GM19468 (cell line): ENCODE results near the gene ITPR1.
"Not testable (repeated sequence)": the region's sequence is repeated elsewhere in the genome, so short reads cannot be mapped to it uniquely, and the experiment has no call there.

Experiments
- ATAC-seq: cut with Tn5 transposase; IDR thresholded peaks from one replicate; pipeline ENCODE4 v1.9.1; 2021; ENCODE audit warnings: mild to moderate bottlenecking, moderate library complexity, moderate number of reproducible peaks; ENCODE audit not compliant: unreplicated experiment; ENCODE audit errors: extremely low read depth

ITPR1 gene

DNA sequence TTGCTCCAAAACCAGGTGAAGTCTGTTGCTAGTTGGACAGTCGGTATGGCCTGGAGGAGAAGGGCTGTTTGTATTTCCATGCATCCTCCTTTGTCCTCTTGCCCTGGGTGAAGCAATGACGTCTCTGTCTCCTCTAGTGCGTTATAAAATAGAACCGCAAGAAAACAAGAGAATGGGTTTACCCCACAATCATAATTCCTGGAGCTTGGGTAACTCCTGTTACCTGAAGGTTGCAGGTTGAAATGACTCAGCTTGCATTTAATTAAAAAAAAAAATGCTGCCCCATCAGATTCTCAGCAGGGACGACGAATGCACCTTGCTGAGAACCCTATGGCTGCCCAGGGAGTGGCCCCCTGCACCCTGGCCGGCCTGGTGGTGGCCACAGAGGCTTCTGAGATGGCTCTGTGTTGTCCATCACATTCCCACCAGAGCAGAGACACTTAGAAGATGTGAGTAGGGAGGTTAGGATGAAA, 257.9 kb downstream of the ITPR1 start:
- no peak for ATAC-seq

DNA sequence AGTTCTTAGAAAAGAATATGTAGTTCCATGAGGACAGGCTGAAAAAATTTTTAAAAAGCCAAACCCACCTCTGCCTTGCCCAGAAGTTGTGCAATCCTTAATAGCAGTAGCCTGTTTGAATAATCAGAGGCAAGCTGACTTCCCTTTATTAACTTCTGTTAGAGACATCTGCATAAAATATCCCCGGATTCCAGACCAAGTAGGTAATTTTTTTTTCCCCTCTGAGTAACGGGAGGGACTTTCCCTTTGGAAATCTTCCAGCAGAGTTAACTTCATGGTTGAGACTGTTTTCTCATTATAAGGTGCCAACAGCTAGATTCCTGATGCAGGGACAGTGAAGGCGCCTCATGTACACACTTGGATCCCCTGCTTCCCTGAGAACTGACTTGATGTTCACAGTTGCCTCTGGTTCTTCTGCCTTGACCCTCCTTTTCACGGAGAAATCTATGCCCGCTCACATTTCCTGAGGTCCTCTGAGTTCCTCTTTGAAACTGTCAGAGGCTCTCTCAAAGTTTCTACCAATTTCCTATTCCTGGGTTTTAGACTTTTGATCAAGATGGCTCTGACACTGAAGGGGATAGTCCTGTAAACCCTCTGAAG, 258.5 kb downstream of the ITPR1 start:
- no peak for ATAC-seq

DNA sequence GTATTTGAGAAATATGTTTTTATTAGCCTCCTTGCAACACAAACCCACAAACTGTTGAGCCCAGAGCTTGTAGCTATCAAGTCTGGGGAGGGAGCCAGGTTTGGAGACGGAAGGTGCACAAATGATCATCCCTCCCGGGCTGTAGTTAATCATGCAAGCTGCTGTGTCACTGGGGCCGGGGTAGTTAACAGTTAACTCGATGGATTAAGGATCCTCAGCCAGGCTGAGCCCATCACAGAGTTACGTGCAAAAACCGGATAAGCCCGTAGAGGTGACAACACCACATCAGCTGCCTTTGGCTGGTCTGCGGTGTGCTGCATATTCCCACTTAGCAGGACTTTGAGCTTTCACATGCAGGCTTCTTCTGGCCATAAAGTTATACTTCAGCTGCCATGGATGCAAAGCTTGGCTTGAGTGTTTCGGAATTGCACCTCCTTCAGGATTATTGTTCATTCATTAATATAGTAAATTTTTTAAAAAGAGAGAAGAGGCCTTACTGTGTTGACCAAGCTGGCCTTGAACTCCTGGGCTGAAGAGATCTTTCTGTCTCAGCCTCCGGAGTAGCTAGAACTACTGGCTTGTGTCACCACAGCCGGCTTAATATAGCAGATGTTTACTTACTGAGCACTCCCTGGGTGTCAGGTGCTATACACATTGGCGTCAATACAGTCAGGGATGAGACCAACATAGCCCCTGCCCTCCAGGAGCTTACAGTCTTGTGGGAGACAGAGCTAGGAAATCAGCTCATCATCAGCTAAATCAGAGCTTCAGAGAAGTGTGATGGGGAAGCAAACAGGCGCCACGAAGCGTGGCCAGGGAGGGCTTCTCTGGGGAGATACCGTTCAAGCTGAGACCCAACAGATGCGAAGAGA, 259.3 kb downstream of the ITPR1 start:
- ATAC-seq = no peak

DNA sequence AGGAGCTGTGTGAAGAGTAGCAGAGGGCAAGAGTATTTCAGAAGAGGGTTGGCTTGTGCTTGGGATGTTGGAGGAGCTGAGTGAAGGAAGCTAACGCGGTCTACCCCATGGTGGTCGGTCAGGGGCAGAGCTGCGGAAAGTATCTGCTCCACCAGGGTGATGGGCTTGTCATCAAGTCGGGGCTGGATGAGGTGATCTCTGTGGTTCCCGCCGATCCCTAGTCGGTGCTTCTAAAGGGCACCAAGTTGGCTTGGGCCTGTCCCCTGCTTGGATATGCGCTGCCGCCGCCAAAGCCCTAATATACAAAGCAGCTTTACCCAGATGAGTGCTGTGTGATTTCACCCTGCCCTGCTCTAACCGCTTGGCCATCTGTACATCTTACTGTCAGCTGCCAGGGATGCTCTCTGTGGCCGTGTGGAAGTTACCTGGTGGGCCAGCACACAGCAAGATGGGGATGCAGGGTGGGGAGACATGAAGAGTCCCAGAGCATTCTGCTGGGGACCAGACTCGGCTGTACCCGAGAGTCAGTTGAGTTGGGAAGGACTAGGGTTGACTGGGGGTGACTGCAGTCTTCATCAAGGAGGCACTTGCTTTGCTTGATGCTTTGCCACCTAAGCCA, 260.0 kb downstream of the ITPR1 start:
- ATAC-seq = no peak

DNA sequence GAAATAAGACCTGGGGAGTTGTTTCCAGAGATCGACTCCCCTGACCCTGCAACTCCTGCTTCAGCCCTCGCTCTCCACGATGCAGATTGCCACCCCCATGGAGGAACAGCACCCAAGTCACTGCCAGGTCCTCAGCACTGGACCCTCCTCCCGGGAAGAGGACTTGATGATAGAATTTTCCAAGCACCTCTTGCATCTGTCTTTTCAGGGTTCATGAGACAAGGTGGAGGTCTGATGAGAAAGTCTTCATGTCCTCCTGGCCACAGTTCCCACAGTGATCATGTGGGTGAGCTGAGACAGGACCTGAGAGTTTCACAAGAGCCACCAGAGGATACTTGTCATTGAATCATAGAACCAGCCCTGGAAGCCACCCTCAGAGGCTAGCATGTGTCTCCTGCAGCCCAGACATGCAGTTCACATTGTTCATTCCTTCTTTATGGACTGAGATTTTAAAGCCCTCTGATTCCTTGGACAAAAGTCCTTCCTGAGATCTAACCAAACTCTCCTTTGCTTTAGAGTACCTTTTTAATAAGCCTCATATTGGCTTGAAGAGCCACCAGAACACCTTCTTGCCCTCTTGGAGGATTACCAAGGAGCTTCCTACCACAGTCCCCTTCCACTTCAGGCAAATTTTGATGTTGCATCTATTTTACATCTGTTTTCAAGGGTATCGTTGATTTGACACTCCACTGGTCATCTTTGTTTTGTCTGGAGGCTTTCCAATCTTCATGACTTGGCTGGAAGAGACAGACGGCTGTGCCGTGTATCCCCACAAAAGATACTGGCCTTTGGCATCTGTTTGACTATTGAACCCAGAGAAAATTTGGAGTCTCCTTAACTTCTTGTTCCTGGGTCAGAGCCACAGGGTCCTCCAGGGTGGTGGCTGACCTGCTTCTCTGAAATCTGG, 261.3 kb downstream of the ITPR1 start:
- ATAC-seq = peak; percentile 45

DNA sequence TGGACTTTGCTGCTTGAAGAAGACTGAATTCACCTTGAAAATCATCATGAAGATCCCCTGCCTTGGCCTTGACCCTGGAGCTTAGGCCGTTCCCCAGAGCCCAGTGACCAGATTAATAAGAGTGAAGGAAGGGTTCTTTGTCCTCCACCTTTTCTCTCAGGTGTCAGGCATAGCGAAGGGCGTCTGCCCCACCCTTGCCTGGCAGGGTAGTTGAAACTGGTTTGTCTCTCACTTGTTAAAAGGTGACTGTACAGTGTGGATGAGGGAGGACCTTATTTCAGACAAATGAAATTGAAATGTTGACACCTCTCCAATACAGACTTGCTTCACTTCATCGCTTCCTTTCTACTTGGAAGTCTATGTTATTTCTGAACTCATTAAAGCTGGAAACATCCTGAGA, 262.4 kb downstream of the ITPR1 start:
- ATAC-seq = no peak

DNA sequence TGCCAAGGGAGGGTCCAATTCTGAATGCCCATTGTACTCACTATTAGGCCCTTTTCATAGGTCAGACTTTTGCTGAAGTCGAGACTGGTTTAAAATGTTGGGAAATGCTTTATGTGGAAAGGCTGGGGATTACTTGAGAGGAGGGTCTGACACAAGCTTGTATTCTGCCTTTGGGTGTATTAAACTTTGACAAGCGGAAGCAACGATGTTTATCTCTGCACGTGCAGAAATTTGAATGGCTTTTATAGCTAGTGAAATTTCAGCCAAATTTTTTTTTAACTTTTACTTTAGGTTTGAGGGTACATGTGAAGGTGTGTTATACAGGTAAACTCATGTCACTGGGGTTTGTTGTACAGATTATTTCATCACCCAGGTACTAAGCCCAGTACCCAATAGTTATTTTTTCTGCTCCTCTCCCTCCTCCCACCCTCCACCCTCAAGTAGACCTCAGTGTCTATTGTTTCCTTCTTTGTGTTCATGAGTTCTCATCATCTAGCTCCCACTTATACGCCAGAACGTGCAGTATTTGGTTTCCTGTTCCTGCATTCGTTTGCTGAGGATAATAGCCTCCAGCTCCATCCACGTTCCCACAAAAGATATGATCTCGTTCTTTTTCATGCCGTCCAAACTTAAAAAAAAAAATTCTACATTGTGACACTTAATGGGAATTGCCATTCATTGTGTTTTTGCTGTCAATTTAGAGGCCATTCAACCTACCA, 263.1 kb downstream of the ITPR1 start:
- ATAC-seq = no peak

DNA sequence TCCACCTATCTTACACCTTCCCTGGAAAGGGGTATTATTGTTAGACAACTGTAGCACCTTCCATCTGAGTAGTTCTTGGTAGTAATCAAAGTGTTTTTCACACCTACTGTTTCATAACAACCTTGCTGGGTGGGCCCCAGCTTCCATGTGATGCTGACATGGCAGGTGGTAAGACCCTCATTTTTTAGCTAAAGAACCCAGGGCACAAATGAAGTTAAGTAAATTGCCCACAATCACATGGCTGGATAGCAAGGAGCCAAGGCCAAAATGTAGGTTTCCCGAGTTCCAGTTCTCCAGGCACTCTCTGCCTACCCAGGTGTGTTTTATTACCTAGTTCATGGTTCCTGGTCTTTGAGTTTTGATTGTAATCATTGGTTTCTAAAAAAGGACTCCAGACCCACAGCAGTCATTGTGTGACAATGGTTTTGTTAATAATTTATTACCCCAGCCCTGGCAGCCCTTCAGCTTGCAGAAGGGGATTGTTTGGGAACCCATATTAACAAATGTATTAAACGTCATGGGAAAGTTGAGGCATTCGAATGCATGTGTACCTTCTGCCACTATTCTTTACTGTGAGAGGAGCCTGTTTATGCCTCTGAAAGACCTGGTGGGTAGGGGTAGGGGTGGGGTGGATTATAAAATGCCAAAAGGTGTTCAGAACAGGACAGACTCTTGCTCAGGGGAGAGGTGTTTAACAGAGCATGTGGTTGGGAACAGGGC, 263.9 kb downstream of the ITPR1 start:
- ATAC-seq = peak; percentile 33

DNA sequence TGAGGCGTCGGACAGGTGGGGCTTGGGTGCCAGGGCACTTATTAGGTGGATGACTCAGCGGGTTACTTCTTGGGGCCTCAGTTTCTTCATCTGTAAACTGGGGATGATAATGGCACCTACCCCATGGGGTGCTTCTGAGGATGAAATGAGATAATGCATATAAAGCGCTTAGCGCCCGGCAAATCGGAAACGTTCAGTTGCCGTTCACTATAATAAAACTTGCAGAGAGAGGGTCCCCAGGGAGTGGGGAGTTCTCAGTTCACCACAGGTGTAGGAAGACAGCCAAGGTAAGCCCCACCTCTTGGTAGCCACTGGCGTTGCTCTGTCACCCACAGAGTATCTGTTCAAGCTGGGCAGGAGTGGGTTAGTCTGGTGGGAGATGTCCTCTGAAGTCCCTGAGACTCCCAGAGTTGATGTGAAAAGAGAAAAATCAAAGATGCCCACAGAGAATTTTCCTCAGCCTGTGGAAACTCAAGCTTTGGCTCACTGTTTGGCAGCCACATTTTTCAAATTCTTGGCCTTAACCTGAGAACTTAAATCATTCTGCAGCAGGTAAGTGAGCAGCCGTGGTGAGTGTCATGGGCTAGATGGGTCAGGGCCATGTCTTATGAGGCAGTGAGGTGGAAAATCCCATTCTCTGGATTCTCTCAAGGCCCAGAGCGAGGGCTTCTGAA, 264.6 kb downstream of the ITPR1 start:
- no peak for ATAC-seq

DNA sequence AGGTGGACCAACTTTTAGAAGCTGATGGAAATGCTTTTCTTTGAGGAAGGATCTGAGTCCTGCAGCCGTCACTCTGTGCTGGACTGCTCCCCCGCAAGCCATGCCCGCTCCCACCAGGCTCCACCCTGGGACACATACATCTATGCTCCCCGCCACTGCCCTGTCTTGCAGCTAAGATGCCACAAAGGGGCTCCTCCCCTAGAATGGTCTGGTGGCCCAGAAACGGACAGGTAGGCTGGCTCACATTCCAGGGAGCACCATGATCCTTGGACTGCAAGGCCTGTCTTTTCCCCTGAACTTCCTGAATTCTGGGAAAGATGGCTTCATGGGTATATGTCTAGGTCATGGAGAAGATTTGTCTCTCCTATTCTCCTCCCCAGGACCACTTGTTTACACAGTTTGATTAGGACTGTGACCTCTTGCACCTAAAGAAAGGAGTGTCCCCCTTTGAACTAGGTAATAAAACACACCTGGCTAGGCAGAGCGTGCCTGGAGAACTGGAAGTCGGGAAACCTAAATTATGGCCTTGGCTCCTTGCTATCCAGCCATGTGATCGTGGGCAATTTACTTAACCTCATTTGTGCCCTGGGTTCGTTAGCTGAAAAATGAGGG, 265.2 kb downstream of the ITPR1 start:
- ATAC-seq = no peak

DNA sequence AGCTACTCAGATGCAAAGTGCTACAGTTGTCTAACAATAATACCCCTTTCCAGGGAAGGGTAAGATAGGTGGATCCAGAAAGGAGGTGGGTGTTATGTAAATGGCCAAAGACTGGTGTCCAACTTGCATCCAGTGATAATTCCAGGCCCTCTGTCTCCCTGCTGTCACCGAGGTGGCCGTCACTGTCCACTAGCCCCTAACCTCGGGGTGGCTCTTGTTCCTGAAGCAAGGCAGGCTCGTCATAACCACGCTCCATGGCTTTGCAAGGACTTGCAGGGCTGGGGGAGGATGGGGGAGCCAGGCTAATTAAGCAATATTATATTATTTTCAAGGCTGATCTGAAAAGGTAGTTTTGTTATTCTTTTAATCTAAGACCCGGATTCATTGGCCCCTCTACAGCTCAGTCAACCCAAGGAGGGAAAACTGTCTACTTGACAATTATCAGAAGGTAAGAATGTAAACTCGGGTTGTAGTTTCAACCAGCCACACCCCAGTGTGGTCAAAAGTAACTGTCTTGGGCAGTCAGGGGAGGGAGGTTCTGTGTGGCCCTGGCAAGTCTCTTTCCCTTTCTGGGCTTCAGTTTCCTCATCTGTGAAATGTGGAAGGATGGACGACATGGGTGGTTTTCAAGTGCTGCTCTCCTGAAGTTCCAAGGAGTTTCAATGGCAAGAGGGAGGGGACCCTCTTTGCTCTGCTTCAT, 266.0 kb downstream of the ITPR1 start:
- no peak for ATAC-seq

DNA sequence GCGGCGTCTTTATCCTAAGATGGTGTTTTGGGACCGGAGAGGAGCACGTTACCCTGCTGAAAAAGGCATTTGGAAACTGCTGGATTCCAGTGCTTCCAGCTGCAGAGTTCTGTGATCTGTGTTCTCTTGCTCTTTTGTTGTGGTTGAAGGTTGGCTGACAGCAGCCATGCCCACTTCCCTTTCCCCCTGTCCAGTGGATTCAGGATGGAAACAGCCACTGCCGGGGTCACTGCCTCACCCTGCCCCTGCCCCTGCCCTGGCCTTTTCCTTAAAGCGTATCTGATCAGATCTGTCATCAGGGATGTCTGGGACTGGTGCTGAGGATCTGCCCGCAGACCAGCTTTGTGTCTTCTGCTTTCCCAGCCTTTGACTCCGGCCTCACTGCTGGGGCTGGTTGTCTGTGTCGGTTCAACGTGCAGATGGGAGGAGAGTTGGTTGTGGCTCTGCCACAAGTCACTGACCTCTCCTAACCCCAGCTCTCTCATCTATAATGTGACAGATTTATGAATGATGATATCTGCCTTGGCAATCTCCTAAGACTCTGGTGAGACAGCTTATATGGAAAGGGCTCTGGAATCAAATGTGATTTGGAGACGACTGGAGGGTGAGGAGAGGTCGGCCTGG, 266.7 kb downstream of the ITPR1 start:
- no peak for ATAC-seq

DNA sequence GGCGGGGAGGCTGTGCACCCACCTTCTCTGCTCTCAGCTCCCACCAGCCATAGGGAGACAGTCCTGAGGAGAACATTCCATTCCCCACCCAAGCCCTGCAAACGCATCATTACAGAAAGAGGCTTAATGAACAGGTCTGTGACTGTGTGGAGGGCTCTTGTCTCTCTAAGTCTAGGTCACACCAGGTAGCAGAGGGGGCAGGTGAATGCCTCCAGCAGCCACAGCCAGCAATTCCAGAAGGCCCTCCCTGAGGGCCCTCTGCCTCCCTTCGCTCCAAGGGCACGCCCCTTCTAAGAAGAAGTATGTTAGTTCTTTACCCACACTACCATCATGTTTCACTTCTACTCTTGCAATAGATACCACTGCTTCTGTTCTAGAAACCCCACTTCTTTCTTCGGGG, 268.6 kb downstream of the ITPR1 start:
- no peak for ATAC-seq

DNA sequence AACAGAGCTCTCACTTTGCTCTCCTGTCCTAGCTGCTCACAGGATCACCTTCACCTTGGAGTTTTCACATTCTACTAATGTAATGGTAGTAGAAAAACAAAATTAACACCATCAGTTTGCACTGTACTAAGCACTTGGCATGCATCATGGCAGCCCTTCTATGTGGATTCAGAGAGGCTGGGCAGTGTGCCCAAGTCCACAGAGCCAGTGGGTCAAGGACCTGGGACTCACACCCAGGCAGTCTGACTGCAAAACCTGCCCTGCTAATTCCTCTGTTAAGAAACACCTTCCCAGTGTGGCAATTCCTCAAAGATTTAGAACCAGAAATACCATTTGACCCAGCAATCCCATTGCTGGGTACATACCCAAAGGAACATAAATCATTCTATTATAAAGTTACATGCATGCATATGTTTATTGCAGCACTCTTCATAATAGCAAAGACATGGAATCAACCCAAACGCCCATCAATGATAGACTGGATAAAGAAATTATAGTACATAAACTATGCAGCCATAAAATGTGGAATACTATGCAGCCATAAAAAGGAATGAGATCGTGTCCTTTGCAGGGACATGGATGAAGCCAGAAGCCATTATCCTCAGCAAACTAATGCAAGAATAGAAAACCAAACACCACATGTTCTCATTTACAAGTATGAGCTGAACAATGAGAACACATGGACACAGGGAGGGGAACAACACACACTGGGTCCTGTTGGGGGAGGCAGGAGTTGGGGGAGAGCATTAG, 269.5 kb downstream of the ITPR1 start:
- not testable (repeated sequence) for ATAC-seq

DNA sequence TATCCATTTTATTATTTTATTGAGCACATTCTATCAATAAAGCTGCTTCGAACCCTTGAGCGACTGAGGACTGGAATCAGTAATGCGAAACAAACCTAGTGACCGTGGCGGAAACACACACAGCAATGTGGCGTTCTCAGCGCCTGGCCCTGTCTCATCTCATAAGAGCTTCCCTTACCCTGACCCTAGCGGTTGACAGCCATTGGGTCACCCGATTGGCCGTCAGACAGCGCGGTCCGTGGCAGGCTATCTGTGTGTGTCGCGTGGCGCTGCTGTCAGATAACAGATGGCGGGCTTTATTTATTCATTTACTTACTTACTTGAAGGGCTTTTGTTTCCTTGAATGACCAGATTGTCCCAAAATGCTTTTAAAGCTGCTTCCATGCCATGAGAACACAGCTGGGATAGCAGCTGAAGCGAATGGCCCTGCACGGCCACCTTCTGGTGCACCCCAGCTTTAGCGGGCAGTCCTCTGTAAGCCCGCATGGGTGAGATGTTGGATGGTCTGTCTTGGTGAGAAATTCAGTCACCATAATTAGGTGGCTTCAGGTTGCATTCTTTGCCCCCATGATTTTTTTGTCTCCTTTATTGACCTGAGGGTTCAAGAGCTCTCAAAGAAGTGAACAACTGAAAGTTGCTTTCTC, 270.6 kb downstream of the ITPR1 start:
- ATAC-seq = no peak

DNA sequence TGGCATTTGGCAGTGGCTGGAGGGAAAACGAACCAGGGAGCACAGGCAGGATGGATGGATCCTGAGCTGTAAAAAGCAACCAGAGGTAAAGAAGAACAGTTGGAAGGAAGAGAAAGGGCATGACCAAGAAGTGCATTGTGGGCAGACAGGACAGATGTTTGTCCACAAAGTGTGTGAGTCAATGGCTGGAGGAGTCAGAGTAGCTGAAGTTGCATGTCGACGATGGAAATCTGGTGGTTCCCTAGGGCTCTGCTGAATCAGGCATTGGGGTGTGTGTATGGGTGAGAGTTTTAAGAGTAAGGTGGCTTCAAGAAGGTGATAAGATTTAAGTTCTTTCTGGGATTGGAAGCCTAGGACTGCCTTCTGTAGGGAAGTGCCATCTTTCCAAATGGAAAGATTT, 272.1 kb downstream of the ITPR1 start:
- no peak for ATAC-seq
